Activated T-helper 9 cell treated with anti-CD3 and anti-CD28 coated beads, Interleukin-2, amount 50 U/mL, for 16 hours (primary cell): ENCODE measurements around the gene TRIM7.
"Not testable (repeated sequence)": the region's sequence is repeated elsewhere in the genome, so short reads cannot be mapped to it uniquely, and the experiment has no call there.

Experiments
- DNase-seq: peaks from one replicate; pipeline ENCODE4 v3.0.0-alpha.2; 2020; ENCODE audit warnings: low read depth

TRIM7 gene

GRCh38 chr5:181149806-181150733, 54.9 kb downstream of the TRIM7 start:
- no peak for DNase-seq

GRCh38 chr5:181149355-181149754, 55.6 kb downstream of the TRIM7 start:
- no peak for DNase-seq

GRCh38 chr5:181146927-181147636, 57.9 kb downstream of the TRIM7 start, which contains the start of gene OR2V2:
OR2V2 (plus strand) TSS chr5:181147586; CDS start chr5:181154943, 7,357 bp downstream.
- not testable (repeated sequence) for DNase-seq

- DNase-seq, result no peak
Measured at GRCh38 chr5:181145133-181145532, 59.9 kb downstream of the TRIM7 start.
